DND-41 (cell line): ENCODE measurements around the gene CLCN3.

Experiments
- ATAC-seq: fragments of 200-7000 bp; cut with Tn5 transposase; 3 replicates; pipeline ENCODE4 v1.9.1; 2021; ENCODE audit warnings: low read depth; ENCODE audit not compliant: insufficient read depth
- DNase-seq: peaks from one replicate; pipeline ENCODE4 v3.0.0-alpha.2; 2020
- H2AFZ ChIP-seq: 2 replicates; pipeline ENCODE4 v1.6.0; 2012; ENCODE audit warnings: low read depth, low read length
- H3K27ac ChIP-seq: 2 replicates; pipeline ENCODE4 v1.5.1; 2012; ENCODE audit warnings: low read length, inconsistent platforms
- H3K27me3 ChIP-seq: fragments of 200-600 bp; sonication (generic); 2 replicates; pipeline ENCODE4 v1.6.0; 2012; ENCODE audit warnings: low read length, mild to moderate bottlenecking, inconsistent platforms; ENCODE audit not compliant: insufficient read depth, poor library complexity
- H3K36me3 ChIP-seq: 2 replicates; pipeline ENCODE4 v1.5.1; 2012; ENCODE audit warnings: low read length, inconsistent platforms; ENCODE audit not compliant: insufficient read depth
- H3K4me1 ChIP-seq: 2 replicates; pipeline ENCODE4 v1.5.1; 2012; ENCODE audit warnings: mild to moderate bottlenecking, low read length; ENCODE audit not compliant: insufficient read depth
- H3K4me2 ChIP-seq: 2 replicates; pipeline ENCODE4 v1.6.0; 2012; ENCODE audit warnings: mild to moderate bottlenecking, moderate library complexity, low read length, inconsistent platforms; ENCODE audit not compliant: insufficient read depth
- H3K4me3 ChIP-seq, 2 experiments: fragments of 200-600 bp in 1 of 2; shearing (Covaris generic) in 1 of 2; 2 replicates each; pipeline ENCODE4 v1.5.1; 2012 to 2016; ENCODE audit warnings: inconsistent platforms in 2 of 2, low read length in 2 of 2, mild to moderate bottlenecking in 2 of 2, low read depth in 1 of 2, moderate library complexity in 1 of 2
- H3K79me2 ChIP-seq: 2 replicates; pipeline ENCODE4 v1.6.0; 2012; ENCODE audit warnings: low read length, inconsistent platforms; ENCODE audit not compliant: insufficient read depth
- H3K9ac ChIP-seq: 2 replicates; pipeline ENCODE4 v1.6.0; 2012; ENCODE audit warnings: low read depth, mild to moderate bottlenecking, inconsistent platforms, low read length, moderate library complexity
- H3K9me3 ChIP-seq: 2 replicates; pipeline ENCODE4 v1.5.1; 2012; ENCODE audit warnings: low read length, moderate library complexity, mild to moderate bottlenecking, inconsistent platforms; ENCODE audit not compliant: insufficient read depth, severe bottlenecking
- H4K20me1 ChIP-seq: 2 replicates; pipeline ENCODE4 v1.6.0; 2012; ENCODE audit warnings: low read length; ENCODE audit not compliant: insufficient read depth
- EZH2 ChIP-seq: IDR thresholded peaks from 3 replicates; pipeline ENCODE4 v1.6.1; 2012; ENCODE audit warnings: borderline replicate concordance, low read depth, mild to moderate bottlenecking, moderate library complexity, low read length, inconsistent platforms; ENCODE audit not compliant: severe bottlenecking
- TF ChIP-seq, protein P1 (sequence below): IDR thresholded peaks from 2 replicates; pipeline ENCODE4 v1.5.1; 2012; ENCODE audit warnings: borderline replicate concordance, low read length, moderate library complexity, mild to moderate bottlenecking; ENCODE audit not compliant: poor library complexity, severe bottlenecking; ENCODE audit errors: extremely low read depth

The CLCN3 gene

DNA sequence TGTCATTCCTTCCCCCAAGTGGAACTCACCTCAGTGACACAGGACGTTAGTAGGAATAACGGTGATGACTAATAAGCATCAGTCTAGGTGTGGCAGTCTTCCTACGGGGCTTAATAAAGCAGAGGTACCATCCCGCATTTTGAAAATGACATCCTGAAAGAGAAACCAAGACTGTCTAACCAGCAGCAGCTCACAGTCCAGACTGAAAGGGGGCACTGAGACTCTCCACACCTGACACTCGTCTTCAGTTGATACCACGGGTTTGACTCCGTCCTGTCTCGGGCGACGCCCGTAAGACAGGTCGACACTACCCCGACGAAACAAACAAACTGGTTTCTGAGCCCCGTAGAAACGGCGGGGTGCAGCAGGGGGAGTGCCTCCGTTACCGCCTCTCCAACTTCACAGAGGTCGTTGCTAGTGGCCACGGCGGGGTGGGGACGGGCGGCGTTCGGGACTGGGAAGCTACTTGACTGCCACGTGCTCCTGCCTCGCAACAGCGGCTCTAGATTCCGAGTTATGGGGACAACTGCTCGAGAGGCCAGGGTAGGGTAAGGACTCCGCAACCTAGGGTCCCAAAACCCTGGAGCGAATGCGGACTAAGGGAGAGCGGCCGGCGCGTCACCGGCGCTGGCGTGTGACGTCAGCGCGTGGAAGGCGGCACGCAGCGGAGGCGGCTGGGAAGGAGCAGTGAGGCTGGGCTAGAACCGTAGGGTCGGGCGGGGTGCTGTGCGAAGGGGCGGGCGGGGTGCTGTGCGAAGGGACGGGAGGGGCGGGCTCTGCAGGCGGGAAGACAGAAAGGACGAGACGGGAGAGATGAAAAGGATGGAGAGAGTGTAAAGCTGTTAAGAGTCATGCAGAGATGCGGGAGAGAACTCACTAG lies 8.1 kb upstream of the CLCN3 start, which contains the start of gene NEK1:
TSS of gene NEK1 (minus strand) at position 593 of the 880 bp plus-strand sequence. CDS start 9,953 bp downstream, outside the sequence.
- H3K9me3 ChIP-seq = no peaks in the 10 kb centered on the region
- peaks cover 38% of the 10 kb centered on the region for H3K4me1 ChIP-seq
- peaks cover 30% of the 10 kb centered on the region for H3K79me2 ChIP-seq
- peak within 1 kb of the TSS; percentile 71 for H3K9ac ChIP-seq
- DNase-seq (peak; percentile 90), ATAC-seq (peak; percentile 91)
- no peaks in the 10 kb centered on the region for H3K36me3 ChIP-seq
- H3K27ac ChIP-seq = peak within 1 kb of the TSS; percentile 87
- no peak for TF ChIP-seq EZH2
- TF ChIP-seq, protein P1, sequence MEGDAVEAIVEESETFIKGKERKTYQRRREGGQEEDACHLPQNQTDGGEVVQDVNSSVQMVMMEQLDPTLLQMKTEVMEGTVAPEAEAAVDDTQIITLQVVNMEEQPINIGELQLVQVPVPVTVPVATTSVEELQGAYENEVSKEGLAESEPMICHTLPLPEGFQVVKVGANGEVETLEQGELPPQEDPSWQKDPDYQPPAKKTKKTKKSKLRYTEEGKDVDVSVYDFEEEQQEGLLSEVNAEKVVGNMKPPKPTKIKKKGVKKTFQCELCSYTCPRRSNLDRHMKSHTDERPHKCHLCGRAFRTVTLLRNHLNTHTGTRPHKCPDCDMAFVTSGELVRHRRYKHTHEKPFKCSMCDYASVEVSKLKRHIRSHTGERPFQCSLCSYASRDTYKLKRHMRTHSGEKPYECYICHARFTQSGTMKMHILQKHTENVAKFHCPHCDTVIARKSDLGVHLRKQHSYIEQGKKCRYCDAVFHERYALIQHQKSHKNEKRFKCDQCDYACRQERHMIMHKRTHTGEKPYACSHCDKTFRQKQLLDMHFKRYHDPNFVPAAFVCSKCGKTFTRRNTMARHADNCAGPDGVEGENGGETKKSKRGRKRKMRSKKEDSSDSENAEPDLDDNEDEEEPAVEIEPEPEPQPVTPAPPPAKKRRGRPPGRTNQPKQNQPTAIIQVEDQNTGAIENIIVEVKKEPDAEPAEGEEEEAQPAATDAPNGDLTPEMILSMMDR = peak; percentile 25
- no peaks in the 10 kb centered on the region for H4K20me1 ChIP-seq
- H3K4me2 ChIP-seq = peak within 1 kb of the TSS; percentile 83
- H3K27me3 ChIP-seq = no peaks in the 10 kb centered on the region
- H3K4me3 ChIP-seq = peak within 1 kb of the TSS; percentile 53 to 82
- peak within 1 kb of the TSS; percentile 92 for H2AFZ ChIP-seq

- TF ChIP-seq EZH2 = no peak
- TF ChIP-seq, protein P1 = peak; percentile 81
- Histone ChIP-seq H3K27ac (peak overlapping the region; percentile 48), H4K20me1 (no peaks in the 10 kb centered on the region), H3K4me3 (peak overlapping the region; percentile 26 to 82; a peak in 3 of 4 replicates), H3K4me2 (peak overlapping the region; percentile 83), H3K9ac (peak overlapping the region; percentile 71), H3K27me3 (no peaks in the 10 kb centered on the region), H2AFZ (peak overlapping the region; percentile 70), H3K79me2 (peaks cover 27% of the 10 kb centered on the region), H3K36me3 (no peaks in the 10 kb centered on the region), H3K4me1 (peaks cover 42% of the 10 kb centered on the region), H3K9me3 (no peaks in the 10 kb centered on the region)
- ATAC-seq = peak; percentile 59
- DNase-seq = peak; percentile 79
Measured at GRCh38 chr4:169612871-169613859, 7.2 kb upstream of the CLCN3 start.

- DNase-seq = no peak
- TF ChIP-seq, protein P1 = no peak
- TF ChIP-seq EZH2 = no peak
- Histone ChIP-seq H3K79me2 (peaks cover 22% of the 10 kb centered on the region), H3K4me2 (no peak overlapping the region), H3K4me1 (peaks cover 45% of the 10 kb centered on the region), H4K20me1 (no peaks in the 10 kb centered on the region), H3K27me3 (no peaks in the 10 kb centered on the region), H3K9me3 (no peaks in the 10 kb centered on the region), H2AFZ (no peak overlapping the region), H3K36me3 (no peaks in the 10 kb centered on the region), H3K9ac (no peak overlapping the region), H3K4me3 (no peak overlapping the region), H3K27ac (no peak overlapping the region)
- ATAC-seq = no peak
Measured at GRCh38 chr4:169615467-169616106, 4.8 kb upstream of the CLCN3 start.
